Prostate gland (tissue), 2 donors: ENCODE data around the gene RSPH9. TPM values are rescaled to one million over a fixed set of nuclear protein-coding genes. Genes with fewer than 3 reads are reported as not detected.

ENCODE experiments used
- DNase-seq: peaks from one replicate; pipeline ENCODE4 v3.0.0-alpha.2; 2019; ENCODE audit warnings: low spot score
- H3K27ac ChIP-seq, 2 donors: fragments of 200-600 bp; sonication (generic); 2 replicates each; pipeline ENCODE4 v1.5.1; 2017 to 2019
- H3K27me3 ChIP-seq: fragments of 200-600 bp; sonication (generic); replicated peaks from 2 replicates; pipeline ENCODE4 v1.5.1; 2019; ENCODE audit not compliant: insufficient read depth
- H3K36me3 ChIP-seq, 2 donors: fragments of 200-600 bp; sonication (generic); 1 replicate in 1 of 2; 2 replicates in 1 of 2; pipeline versions ENCODE4 v1.5.1 to v1.8.1; 2017 to 2019
- H3K4me1 ChIP-seq: fragments of 200-600 bp; sonication (generic); replicated peaks from 2 replicates; pipeline ENCODE4 v1.5.1; 2019
- H3K4me3 ChIP-seq, 2 donors: fragments of 200-600 bp; sonication (generic); 2 replicates each; pipeline ENCODE4 v1.5.1; 2017 to 2019
- H3K9me3 ChIP-seq: fragments of 200-600 bp; sonication (generic); 2 replicates; pipeline ENCODE4 v1.5.1; 2017
- POLR2A ChIP-seq: fragments of 450-650 bp; IDR thresholded peaks from one replicate; pipeline ENCODE4 v1.6.1; 2016; ENCODE audit warnings: antibody characterized with exemption, mild to moderate bottlenecking
- POLR2AphosphoS5 ChIP-seq: sonication (generic); formaldehyde crosslinking; IDR thresholded peaks from one replicate; pipeline ENCODE4 v1.6.1; 2017; ENCODE audit warnings: antibody characterized with exemption
- WGBS: methylation state at CpG from one replicate; pipeline ENCODE4 v1.1.5; 2018; 5-methylcytosine and 5-hydroxymethylcytosine counted together
- intact Hi-C: fragments of 100-400 bp; cut with DNase I; formaldehyde crosslinking; loops from one replicate; pipeline ENCODE4 v1.14.2; 2022
- total RNA-seq, 2 donors: library from RNA; depleted of rRNA; stranded (reverse); fragments of >200 nt; gene quantifications; one replicate each; pipeline ENCODE4 v1.1.0, GENCODE V29; 2016
- TF ChIP-seq, protein P1 (sequence below), 4 experiments: fragments of 200-600 bp in 2 of 4; fragments of 450-650 bp in 2 of 4; sonication (generic) in 2 of 4; IDR thresholded peaks; 1 replicate in 3 of 4; 2 replicates in 1 of 4; pipeline ENCODE4 v1.5.1; 2016 to 2019; ENCODE audit warnings: antibody characterized with exemption in 4 of 4, mild to moderate bottlenecking in 2 of 4, moderate library complexity in 2 of 4

RSPH9 gene
- total RNA-seq, 2 donors from 2014 or later = 0.23 to 1.9 TPM

DNA sequence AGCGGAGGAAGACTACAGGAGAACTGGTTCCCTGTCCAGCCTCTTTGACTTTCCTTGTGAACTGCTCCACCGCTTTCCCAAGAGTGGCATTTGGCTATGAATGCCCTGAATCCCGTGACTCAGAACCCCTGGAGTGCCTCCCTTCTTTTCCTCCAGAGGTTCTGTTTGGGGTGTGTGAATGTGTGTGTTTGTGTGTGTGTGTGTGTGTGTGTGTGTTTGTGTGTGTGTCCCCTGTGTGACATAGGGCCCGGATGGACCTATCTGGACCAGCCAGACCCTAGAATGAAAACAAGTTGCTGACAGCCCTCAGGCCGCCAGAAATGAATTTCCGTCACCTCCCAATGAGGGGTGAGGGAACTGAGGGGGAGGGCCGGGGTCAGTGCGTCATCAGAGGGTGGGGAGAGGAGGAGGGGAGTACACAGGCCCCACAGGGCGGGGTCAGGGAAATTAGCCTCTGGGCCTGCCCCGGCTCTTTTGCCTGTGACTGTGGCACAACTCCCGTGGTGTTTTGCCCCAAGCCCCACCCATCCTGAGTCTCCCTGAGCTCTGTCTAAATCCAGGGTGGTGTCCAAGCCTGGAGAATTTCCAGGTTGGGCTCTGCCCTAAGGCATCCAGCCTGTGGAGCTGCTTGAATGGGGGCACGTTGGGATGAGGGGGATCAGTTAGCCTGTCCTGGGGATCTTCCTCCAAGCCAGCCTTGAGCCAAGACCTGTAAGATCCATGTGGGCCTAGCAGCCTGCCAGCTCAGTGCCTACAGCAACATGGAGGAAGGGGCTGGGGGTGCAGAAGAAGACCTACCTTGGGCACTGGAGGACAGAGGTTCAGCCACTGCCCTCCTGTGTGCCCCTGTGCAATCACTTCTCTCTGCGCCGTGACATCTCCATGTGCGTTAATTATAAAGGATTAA lies 58.0 kb downstream of the RSPH9 start:
- Histone ChIP-seq H3K9me3 (no peaks in the 10 kb centered on the region), H3K27me3 (no peaks in the 10 kb centered on the region), H3K27ac (peak overlapping the region; percentile 8 to 39), H3K36me3 (no peaks in the 10 kb centered on the region), H3K4me1 (peaks cover 13% of the 10 kb centered on the region), H3K4me3 (no peak overlapping the region)
- intact Hi-C loops = no loop called here
- TF ChIP-seq POLR2A (peak; percentile 56), POLR2AphosphoS5 (no peak)
- TF ChIP-seq, protein P1, sequence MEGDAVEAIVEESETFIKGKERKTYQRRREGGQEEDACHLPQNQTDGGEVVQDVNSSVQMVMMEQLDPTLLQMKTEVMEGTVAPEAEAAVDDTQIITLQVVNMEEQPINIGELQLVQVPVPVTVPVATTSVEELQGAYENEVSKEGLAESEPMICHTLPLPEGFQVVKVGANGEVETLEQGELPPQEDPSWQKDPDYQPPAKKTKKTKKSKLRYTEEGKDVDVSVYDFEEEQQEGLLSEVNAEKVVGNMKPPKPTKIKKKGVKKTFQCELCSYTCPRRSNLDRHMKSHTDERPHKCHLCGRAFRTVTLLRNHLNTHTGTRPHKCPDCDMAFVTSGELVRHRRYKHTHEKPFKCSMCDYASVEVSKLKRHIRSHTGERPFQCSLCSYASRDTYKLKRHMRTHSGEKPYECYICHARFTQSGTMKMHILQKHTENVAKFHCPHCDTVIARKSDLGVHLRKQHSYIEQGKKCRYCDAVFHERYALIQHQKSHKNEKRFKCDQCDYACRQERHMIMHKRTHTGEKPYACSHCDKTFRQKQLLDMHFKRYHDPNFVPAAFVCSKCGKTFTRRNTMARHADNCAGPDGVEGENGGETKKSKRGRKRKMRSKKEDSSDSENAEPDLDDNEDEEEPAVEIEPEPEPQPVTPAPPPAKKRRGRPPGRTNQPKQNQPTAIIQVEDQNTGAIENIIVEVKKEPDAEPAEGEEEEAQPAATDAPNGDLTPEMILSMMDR (IDR thresholded peaks at IDR 0.05) = no peak
- DNase-seq = no peak
- WGBS = 50% methylated on average over 15 of the region's 15 CpGs

DNA sequence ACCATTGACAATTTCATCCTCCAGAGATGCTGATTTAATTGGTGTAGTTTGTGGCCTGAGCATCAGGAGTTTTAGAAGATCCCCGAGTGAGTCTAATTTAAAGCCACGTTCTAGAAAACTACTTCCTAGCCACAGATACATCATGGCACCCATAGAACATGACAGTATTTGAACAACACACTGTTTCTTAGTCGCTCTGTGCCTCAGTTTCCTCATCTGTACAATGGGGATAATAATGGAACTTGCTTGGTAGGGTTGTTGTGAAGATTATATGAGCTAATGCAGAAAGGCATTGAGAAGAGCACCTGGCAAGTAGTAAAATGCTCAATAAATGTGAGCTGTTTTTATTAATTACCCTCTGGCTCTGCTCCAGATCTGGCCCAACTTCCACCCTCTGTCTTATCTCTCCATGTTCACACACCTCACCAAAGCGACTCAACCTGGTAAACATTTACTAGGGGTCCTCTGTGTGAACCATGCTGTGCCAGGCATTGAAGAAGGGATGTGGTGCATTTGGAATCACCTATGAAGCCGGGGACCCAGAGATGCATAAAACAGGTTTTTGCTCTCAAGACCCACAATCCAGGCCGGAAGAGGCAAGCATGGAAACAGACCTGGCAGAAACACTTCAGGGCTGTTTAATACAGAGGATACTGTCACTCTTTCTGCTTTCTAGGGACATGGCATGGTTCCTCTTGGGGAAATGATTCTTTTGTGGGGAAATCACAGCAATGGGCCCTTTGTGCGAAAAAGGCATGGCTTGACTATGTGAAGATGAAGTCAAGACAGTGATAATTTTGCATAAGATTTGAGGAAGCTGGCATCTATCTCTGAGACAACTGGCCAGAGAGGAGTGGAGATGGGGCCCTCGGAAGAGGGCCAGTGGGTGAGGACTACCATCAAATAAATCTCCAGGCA lies 58.9 kb downstream of the RSPH9 start:
- peak overlapping the region in 1 of 2 donors; percentile 72 for H3K27ac ChIP-seq
- peaks cover 13% of the 10 kb centered on the region for H3K4me1 ChIP-seq
- WGBS = 82% methylated on average over 8 of the region's 8 CpGs
- no peaks in the 10 kb centered on the region for H3K27me3 ChIP-seq
- intact Hi-C loops = no loop called here
- H3K4me3 ChIP-seq = no peak overlapping the region
- H3K9me3 ChIP-seq = no peaks in the 10 kb centered on the region
- TF ChIP-seq POLR2AphosphoS5 = no peak
- TF ChIP-seq, protein P1 (IDR thresholded peaks at IDR 0.05) = no peak
- H3K36me3 ChIP-seq = no peaks in the 10 kb centered on the region
- no peak for DNase-seq

DNA sequence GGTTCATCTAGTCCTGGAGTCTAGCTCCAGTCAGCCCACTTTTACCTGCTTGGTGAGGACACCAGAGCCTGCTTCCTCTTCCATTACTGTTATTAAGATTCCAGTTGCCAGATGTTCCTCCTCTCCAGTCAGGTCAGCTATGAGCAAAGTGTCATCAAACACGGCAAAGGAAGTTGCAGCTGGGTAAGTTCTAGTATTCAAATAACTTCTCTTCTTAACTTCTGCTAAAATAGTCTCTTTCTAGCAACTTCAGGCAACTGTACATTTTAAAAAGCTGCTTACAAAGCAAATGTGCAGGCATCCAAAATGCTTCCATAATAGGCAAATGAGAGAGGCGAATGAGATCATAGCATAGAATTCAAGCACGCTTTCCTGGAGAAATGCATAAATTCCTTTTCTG lies 61.2 kb downstream of the RSPH9 start:
- H3K27ac ChIP-seq = peak overlapping the region in 1 of 2 donors; percentile 72

DNA sequence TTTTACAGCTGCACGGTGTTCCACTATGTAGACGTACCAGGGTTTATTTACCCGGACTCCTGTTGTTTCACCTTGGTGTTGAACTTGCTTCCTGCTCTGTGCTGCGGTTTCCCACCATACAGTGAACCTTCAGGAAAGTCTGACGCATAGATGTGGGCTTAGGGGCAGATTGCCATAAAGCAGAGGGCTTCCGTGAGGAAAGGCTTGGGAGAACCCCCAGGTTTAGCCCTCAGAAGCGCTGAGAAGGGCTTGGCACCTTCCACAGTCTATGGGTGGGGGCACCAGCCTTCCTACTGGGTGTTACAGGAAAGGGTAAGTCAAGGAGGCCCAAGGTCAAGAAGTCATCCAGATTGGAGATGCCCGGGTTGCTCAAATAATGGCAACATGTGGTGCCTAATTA lies 62.0 kb downstream of the RSPH9 start:
- WGBS = 51% methylated on average over 8 of the region's 8 CpGs

More for the DNA sequence above, 61.2 kb downstream of the RSPH9 start:
- intact Hi-C loops = no loop called here
- no peak for DNase-seq
- Histone ChIP-seq H3K9me3 (no peaks in the 10 kb centered on the region), H3K4me1 (peaks cover 10% of the 10 kb centered on the region), H3K27me3 (no peaks in the 10 kb centered on the region), H3K4me3 (no peak overlapping the region), H3K36me3 (no peaks in the 10 kb centered on the region)
- TF ChIP-seq POLR2A (no peak), POLR2AphosphoS5 (no peak)
- TF ChIP-seq, protein P1 (IDR thresholded peaks at IDR 0.05) = no peak
- 30% methylated on average over 3 of the region's 3 CpGs for WGBS

More for the DNA sequence above, 62.0 kb downstream of the RSPH9 start:
- intact Hi-C loops = no loop called here
- no peak overlapping the region for H3K4me3 ChIP-seq
- H3K36me3 ChIP-seq = no peaks in the 10 kb centered on the region
- TF ChIP-seq, protein P1 (IDR thresholded peaks at IDR 0.05) = no peak
- TF ChIP-seq POLR2AphosphoS5 = peak; percentile 71
- H3K27ac ChIP-seq = peak overlapping the region in 1 of 2 donors; percentile 72
- peaks cover 10% of the 10 kb centered on the region for H3K4me1 ChIP-seq
- DNase-seq = no peak
- H3K27me3 ChIP-seq = no peaks in the 10 kb centered on the region
- no peaks in the 10 kb centered on the region for H3K9me3 ChIP-seq
